Hematopoietic multipotent progenitor cell treated with erythropoietin and hydrocortisone succinate and interleukin-3 and kit ligand, for 17 days (in vitro differentiated cells): ENCODE results near the gene TEN1.
"Not testable (repeated sequence)": the region's sequence is repeated elsewhere in the genome, so short reads cannot be mapped to it uniquely, and the experiment has no call there.

Experiments
- DNase-seq: peaks from one replicate; pipeline ENCODE4 v3.0.0-alpha.2; 2015; ENCODE audit warnings: low spot score

Gene TEN1, protein sequence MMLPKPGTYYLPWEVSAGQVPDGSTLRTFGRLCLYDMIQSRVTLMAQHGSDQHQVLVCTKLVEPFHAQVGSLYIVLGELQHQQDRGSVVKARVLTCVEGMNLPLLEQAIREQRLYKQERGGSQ

DNA sequence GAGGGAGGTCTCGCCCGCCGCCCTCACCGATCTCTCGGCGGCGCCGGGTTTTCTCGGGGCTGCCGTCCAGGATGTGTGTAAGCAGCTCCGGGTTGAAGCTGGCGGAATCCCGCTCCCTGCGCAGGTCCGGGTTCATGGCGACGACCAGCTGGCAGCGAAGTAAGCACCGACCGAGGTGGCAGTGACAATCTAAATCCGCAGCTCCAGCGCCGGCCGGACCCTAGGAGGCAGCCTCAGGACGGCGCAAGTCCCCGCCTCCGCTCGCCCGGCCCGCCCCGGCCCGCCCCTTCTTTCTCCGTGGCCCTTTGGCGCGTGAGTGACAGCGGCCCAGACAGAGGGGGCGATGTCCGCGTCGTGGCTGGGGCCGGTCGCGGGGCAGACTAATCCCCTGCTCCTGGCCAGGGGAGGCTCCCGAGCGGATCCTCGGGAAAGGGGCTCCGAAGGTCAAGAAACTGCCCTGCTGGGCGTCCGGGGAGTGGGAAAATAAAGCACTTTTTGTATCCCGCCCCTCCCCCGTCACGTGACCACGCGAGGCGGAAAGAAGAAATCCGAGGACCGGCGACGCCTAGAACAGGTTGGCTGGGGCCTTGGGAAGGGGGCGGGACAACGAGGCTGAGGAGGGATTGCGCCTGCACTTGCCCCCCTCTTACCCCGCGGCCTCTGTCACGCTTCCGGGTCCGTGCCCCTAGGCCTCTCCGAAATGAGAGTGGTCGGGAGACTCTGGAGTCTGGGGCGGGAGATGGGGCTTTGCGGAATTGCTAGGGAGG lies at the start of gene TEN1, which contains the start of gene ACOX1:
Gene TEN1 (plus strand): TSS at position 303 of the 767 bp plus-strand sequence. CDS start 6,953 bp downstream, outside the sequence.
Gene ACOX1 (minus strand): TSS at position 229 of the 767 bp plus-strand sequence. CDS start 93 bp downstream, at position 136.
- peak; percentile 87 for DNase-seq

DNA sequence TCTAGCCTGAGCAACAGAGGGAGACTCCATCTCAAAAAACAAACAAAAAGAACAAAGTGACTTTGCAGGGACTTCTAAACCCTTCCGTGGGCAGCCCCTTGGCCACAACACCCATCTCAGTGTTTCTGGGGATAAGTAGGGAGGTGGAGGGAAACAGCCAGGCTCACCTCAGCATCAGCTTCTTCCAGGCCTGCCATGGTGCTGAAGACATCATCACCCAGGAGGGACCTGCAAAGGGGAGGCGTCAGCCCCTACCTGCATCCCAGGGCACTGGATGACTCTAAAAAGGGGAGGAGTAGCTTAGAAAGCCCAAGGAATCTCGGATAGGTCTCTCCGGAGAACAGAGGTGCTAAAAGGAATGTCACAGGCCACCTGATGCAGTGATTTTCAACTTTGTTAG lies 48.0 kb upstream of the TEN1 start:
- no peak for DNase-seq

DNA sequence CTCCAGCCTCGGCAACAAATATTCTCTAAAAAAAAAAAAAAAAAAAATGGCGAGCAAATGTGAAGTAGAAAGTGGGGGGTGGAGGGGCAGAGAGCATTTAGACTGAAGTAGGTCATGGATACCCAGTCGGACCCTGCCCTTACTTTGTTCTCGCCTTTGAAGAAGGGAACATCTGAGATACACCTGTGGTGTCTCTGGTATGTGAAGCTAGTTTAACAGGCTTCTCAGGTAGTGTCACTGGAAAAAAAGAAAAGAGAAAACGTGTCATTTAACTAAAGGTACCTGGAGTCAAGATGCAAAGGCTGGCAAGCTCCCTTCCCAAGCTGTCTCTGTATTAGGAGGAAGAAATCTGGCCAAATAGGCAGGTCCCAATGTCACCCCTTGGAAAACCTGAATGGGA lies 46.2 kb upstream of the TEN1 start:
- no peak for DNase-seq

- DNase-seq: no peak
Observed at GRCh38 chr17:75933808-75934207, 45.2 kb upstream of the TEN1 start.

DNA sequence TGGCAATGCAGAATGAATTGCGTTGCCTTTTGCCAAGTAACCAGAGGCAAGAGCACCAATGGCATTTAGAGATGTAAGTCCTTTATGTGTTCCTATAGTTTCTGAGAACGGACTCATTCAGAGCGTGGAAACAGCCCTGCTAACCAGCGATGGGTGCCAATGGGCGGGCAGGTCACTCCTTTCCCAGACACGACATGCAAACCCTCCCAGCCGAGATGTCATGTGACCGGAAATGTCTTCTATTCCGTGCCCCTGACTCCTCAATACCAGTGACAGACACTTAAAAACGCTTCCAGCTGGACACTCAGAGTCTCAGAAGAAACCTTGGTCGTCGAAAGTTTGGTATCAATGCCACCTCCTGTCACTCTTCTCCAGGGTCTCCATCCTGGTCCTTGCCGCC lies 41.4 kb upstream of the TEN1 start:
- DNase-seq: no peak

DNA sequence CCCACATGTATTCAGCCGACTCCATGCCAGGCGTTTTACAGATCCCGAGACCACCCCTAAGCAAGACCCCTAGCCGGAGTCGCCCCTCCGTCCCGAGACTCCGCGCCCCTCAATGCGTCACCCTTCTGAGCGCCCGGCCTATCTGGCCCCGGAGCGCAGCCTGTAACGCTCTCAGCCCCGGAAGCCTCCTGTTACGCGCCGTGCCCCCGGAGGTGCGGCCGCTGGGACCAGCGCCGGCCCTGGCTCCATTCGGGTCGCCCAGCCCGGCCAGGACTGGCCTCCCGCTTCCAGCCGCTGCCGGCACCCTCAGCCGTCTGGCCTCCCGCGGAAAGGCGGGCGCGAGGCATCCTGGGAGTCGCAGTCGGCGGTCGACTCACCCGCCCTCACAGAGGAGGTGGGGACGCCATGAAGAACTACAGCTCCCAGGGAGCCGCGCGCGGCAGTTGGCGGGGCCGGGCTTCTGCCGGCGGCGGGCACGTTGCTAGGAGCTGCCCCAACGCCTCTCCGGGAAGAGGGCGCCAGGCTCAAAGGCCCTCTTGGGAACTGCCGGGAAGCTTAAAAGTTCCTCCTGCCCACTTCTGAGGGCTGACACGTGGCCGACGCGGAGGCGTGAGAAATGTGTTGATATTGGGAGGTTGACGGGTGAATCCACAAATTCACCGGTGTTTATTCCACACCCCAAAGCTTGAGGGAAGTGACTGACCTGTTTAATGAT lies 38.2 kb upstream of the TEN1 start, which contains the start of gene FBF1:
Gene FBF1 (minus strand): TSS at position 316 of the 715 bp plus-strand sequence. CDS start 2,893 bp downstream, outside the sequence.
- peak; percentile 86 for DNase-seq

- DNase-seq: no peak
Observed at GRCh38 chr17:75941442-75941819, 37.6 kb upstream of the TEN1 start.

DNA sequence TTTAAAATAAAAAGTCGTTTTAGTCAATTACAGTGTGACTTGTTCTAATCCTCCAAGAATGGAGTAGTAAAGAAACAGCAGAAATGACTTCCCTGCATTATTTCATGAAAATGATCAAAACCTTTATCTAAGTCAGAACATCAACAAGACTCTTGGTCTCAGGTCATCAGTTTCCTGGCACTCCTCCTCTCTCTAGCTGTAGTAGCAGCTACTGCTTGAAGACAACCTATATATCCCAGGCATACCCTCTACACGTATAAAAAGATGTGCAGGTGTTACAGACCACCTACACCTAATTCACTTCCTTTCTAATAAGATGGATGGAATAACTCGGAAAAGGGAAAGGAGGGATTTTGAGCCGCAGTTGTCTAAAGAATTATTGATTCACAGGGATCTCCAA lies 36.6 kb upstream of the TEN1 start:
- no peak for DNase-seq

GRCh38 chr17:75943491-75943890 lies 35.5 kb upstream of the TEN1 start:
- no peak for DNase-seq

GRCh38 chr17:75945211-75945610 lies 33.8 kb upstream of the TEN1 start:
- no peak for DNase-seq

- no peak for DNase-seq
Observed at GRCh38 chr17:75950421-75950820, 28.6 kb upstream of the TEN1 start.

DNA sequence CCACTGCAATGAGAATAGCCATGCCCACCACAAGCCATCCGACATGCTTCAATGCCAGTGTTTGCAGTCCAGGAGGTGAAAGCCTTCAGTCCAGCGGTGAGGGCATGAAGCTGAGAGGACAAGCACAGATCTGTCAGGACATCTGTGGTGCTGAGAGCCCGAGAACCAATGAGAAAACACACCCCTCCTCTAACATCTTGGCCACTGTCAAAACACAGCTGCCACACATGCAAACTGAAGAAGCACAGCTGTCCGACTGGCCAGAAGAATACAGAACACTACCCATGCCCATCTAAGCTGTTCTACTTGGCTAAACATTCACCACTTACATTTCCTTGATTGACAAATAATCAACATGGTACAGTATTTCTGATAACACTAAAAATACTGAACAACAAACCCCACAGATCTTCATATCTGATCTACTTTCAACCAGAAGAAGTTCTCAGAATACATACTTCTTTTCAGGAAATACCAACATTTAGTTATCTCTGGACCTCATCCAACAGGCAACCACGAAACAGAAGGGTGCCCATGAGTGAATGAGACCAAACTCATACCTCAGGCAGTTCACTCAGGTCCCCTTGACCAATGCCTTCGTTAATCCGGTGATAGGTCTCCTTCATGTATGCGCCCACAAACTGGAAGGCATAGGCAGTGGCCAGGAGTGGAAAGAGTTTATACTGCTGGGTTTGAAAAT lies 28.0 kb upstream of the TEN1 start:
- no peak for DNase-seq

DNA sequence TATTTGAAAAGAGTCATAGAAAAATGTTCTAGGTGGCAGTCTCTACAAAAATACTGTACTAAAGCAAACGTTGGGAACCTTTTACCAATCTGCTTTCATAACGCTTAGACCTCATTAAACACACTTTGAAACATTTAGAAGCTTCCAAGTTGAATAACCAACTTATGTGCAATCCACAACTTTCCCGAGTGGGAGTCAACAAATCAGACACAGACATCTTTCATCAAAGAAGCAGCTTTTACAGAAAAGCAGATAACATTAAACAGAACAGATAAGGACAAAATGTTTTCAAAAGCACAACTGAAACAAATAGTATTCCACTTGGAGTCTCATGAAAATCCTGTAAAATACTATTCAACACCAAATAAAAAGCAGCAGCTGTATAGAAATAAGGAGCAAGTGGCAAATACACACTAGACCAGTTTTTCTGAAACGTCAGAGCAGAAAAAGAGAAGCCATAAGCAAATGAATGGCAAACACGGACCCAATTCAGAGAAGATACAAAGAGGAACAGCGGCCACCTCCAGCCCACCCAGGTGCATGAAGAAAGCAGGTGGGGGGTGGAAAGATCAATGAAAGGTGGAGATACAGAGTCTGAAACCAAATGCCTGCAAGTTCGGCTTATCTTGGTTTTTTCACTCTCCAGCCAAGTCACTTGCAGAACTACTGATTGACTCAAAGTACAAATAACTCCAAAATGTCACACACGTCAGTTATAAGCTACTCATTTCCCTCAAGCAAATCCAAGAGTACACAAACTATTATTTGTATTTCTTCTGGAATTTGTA lies 19.8 kb upstream of the TEN1 start:
- DNase-seq: no peak

GRCh38 chr17:75959839-75960511 lies 19.1 kb upstream of the TEN1 start:
- DNase-seq: no peak

DNA sequence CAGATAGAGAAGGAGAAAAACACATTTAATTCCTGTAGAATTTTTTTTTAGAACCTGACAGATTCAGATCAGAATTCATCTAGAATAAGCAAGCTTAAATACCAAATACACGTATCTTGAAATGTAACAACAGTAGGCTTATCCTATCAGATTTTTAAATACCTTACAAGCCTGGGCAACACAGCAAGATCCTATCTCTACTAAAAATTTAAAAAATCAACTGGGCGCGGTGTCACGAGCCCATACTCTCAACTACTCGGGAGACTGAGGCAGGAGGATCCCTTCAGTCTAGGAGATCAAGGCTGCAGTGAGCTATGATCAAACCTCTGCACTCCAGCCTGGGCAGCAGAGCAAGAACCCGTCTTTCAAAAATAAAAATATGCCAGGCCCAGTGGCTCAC lies 13.6 kb upstream of the TEN1 start:
- no peak for DNase-seq

DNA sequence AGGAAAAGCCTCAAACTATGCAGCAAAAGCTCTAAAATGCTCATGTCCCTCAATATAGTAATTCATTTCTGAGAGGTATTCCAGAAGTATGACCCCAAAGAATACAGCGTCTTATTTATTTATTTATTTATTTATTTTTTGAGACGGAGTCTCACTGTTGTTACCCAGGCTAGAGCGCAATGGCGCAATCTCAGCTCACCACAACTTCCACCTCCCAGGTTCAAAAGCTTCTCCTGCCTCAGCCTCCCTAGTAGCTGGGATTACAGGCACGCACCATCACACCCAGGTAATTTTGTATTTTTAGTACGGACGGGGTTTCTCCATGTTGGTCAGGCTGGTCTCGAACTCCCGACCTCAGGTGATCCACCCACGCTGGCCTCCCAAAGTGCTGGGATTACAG lies 10.0 kb upstream of the TEN1 start:
- not testable (repeated sequence) for DNase-seq

DNA sequence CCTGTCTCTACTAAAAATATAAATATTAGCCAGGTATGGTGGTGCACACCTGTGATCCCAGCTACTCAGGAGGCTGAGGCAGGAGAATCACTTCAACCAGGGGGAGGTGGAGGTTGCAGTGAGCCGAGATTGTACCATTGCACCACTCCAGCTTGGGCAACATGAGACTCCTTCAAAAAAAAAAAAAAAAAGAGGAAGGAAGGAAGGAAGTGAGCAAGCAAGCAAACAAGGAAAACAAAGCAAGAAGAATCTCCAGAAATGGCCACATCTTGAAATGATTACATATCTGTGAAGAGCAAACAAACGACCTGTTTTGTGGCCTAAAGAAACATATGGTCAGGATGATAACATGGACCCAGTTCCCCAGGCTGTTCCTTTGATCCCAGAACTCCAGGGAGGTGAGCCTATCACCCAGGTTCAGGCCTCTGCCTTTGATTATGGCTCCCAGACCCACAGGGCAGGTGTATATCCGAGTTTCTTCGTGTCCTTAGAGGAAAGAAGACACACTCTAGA lies 9.0 kb upstream of the TEN1 start:
- no peak for DNase-seq

GRCh38 chr17:75970626-75971025 lies 8.4 kb upstream of the TEN1 start:
- DNase-seq: no peak

- not testable (repeated sequence) for DNase-seq
Observed at GRCh38 chr17:75975187-75975586, 3.9 kb upstream of the TEN1 start.

DNA sequence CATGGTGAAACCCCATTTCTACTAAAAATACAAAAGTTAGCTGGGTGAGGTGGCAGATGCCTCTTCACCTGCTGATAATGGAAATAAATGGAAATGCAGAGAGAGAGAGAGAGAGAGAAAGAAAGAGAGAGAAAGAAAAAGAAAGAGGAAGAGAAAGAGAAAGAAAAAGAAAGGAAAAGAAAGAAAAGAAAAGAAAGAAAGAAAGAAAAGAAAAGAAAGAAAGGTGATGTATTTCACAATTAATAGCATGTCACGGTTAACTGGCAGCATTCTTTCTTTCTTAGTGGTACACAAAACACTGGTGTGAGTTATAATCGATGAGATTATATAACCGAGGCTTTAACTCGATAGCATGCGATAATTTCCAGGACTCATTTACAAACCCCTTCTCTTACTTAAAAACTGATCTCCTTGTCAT lies 3.3 kb upstream of the TEN1 start:
- no peak for DNase-seq
